22Rv1 (cell line): Measurements from ENCODE around the gene HK1.

Experiments used
- CTCF ChIP-seq: fragments of 450-650 bp; IDR thresholded peaks from 2 replicates; pipeline ENCODE4 v1.5.1; 2017; ENCODE audit warnings: mild to moderate bottlenecking
- ZFX ChIP-seq: fragments of 450-650 bp; IDR thresholded peaks from 2 replicates; pipeline ENCODE4 v1.6.1; 2017; ENCODE audit warnings: antibody characterized with exemption, borderline replicate concordance

GRCh38 chr10:69437321-69438259 is 159.3 kb downstream of the HK1 start:
- TF ChIP-seq CTCF (no peak), ZFX (no peak)
